ENCODE data around the gene PTPRD.
"Not testable (repeated sequence)": the region's sequence is repeated elsewhere in the genome, so short reads cannot be mapped to it uniquely, and the experiment has no call there.

The PTPRD gene

GRCh38 chr9:9478741-9479140 is 1134.1 kb downstream of the PTPRD start:
- DNase-seq (ENCODE audit: low spot score), result no peak

GRCh38 chr9:9469271-9469670 is 1143.5 kb downstream of the PTPRD start:
- no peak for DNase-seq (ENCODE audit: low spot score)
- in situ Hi-C loops (cut with MboI; ENCODE audit: low sequenced_read_pairs, unreplicated experiment), result no loop called here

More at GRCh38 chr9:9478741-9479140, 1134.1 kb downstream of the PTPRD start:
- TF ChIP-seq CTCF (IDR thresholded peaks at IDR 0.05; ENCODE audit: borderline replicate concordance, control extremely low read depth, extremely low read depth, insufficient read depth, missing control alignments), result no peak
- in situ Hi-C loops (cut with MboI; ENCODE audit: low sequenced_read_pairs, unreplicated experiment), result no loop called here

GRCh38 chr9:9441874-9442273 is 1170.9 kb downstream of the PTPRD start:
- in situ Hi-C loops (cut with MboI; ENCODE audit: low sequenced_read_pairs, unreplicated experiment); DNase-seq (ENCODE audit: low spot score): not testable (repeated sequence)

More at GRCh38 chr9:9469271-9469670, 1143.5 kb downstream of the PTPRD start:
- no peak for TF ChIP-seq CTCF (IDR thresholded peaks at IDR 0.05; ENCODE audit: borderline replicate concordance, control extremely low read depth, extremely low read depth, insufficient read depth, missing control alignments)

- in situ Hi-C loops (cut with MboI; ENCODE audit: low sequenced_read_pairs, unreplicated experiment), result no loop called here
- no peak for DNase-seq (ENCODE audit: low spot score)
- TF ChIP-seq CTCF (IDR thresholded peaks at IDR 0.05; ENCODE audit: borderline replicate concordance, control extremely low read depth, extremely low read depth, insufficient read depth, missing control alignments), result no peak
These were observed 1175.2 kb downstream of the PTPRD start for GRCh38 chr9:9437641-9438040.

GRCh38 chr9:9426454-9426853 is 1186.3 kb downstream of the PTPRD start:
- DNase-seq (ENCODE audit: low spot score); in situ Hi-C loops (cut with MboI; ENCODE audit: low sequenced_read_pairs, unreplicated experiment): not testable (repeated sequence)

- no peak for TF ChIP-seq CTCF (IDR thresholded peaks at IDR 0.05; ENCODE audit: borderline replicate concordance, control extremely low read depth, extremely low read depth, insufficient read depth, missing control alignments)
- in situ Hi-C loops (cut with MboI; ENCODE audit: low sequenced_read_pairs, unreplicated experiment), result no loop called here
- DNase-seq (ENCODE audit: low spot score), result no peak
These were observed 1200.6 kb downstream of the PTPRD start for GRCh38 chr9:9412241-9412640.

GRCh38 chr9:9410736-9411135 is 1202.1 kb downstream of the PTPRD start:
- no peak for DNase-seq (ENCODE audit: low spot score)
- TF ChIP-seq CTCF (IDR thresholded peaks at IDR 0.05; ENCODE audit: borderline replicate concordance, control extremely low read depth, extremely low read depth, insufficient read depth, missing control alignments), result no peak
- in situ Hi-C loops (cut with MboI; ENCODE audit: low sequenced_read_pairs, unreplicated experiment), result no loop called here

GRCh38 chr9:9399982-9400381 is 1212.8 kb downstream of the PTPRD start:
- in situ Hi-C loops (cut with MboI; ENCODE audit: low sequenced_read_pairs, unreplicated experiment), result no loop called here
- DNase-seq (ENCODE audit: low spot score), result no peak
- TF ChIP-seq CTCF (IDR thresholded peaks at IDR 0.05; ENCODE audit: borderline replicate concordance, control extremely low read depth, extremely low read depth, insufficient read depth, missing control alignments), result no peak

All from GM13976 (cell line).